HepG2 (cell line): ENCODE data around the gene CES2. TPM values are rescaled to one million over a fixed set of nuclear protein-coding genes. Genes with fewer than 3 reads are reported as not detected.

Source experiments
- ADNP ChIP-seq: sonication (generic); formaldehyde crosslinking; IDR thresholded peaks from 2 replicates; pipeline ENCODE4 v1.4.0; 2020; ENCODE audit warnings: missing genetic modification reagents
- BRCA1 ChIP-seq: sonication (generic); formaldehyde crosslinking; IDR thresholded peaks from 2 replicates; pipeline ENCODE4 v1.4.0; 2020; ENCODE audit warnings: missing genetic modification reagents
- DBP ChIP-seq: sonication (generic); formaldehyde crosslinking; IDR thresholded peaks from 2 replicates; pipeline ENCODE4 v1.4.0; 2020; ENCODE audit warnings: missing genetic modification reagents; ENCODE audit errors: not compliant biosample characterization
- ETV6 ChIP-seq: sonication (generic); formaldehyde crosslinking; conservative IDR thresholded peaks from 2 replicates; pipeline ENCODE4 v1.4.0; 2020; ENCODE audit warnings: missing genetic modification reagents
- FOSL2 ChIP-seq: sonication (generic); formaldehyde crosslinking; IDR thresholded peaks from 2 replicates; pipeline ENCODE4 v1.4.0; 2020; ENCODE audit warnings: missing genetic modification reagents
- JUN ChIP-seq: sonication (generic); formaldehyde crosslinking; IDR thresholded peaks from 2 replicates; pipeline ENCODE4 v1.4.0; 2020; ENCODE audit warnings: mild to moderate bottlenecking, missing genetic modification reagents
- JUNB ChIP-seq: sonication (generic); formaldehyde crosslinking; IDR thresholded peaks from 2 replicates; pipeline ENCODE4 v1.8.0; 2022; ENCODE audit warnings: missing genetic modification reagents, mild to moderate bottlenecking, borderline replicate concordance
- MXI1 ChIP-seq: IDR thresholded peaks from 3 replicates; pipeline ENCODE4 v1.6.1; 2012; ENCODE audit warnings: low read depth, low read length, inconsistent platforms, borderline replicate concordance
- NCOA1 ChIP-seq: sonication (generic); formaldehyde crosslinking; IDR thresholded peaks from 2 replicates; pipeline ENCODE4 v1.9.0; 2021; ENCODE audit warnings: missing genetic modification reagents
- PITX1 ChIP-seq: sonication (generic); formaldehyde crosslinking; IDR thresholded peaks from 2 replicates; pipeline ENCODE4 v1.5.1; 2020; ENCODE audit warnings: mild to moderate bottlenecking, missing genetic modification reagents
- PPARG ChIP-seq: conservative IDR thresholded peaks from 2 replicates; pipeline ENCODE4 v1.6.1; 2016; ENCODE audit warnings: missing biosample characterization, missing genetic modification reagents
- SIX4 ChIP-seq: sonication (generic); formaldehyde crosslinking; IDR thresholded peaks from 2 replicates; pipeline ENCODE4 v1.4.0; 2020; ENCODE audit warnings: missing genetic modification reagents
- SSRP1 ChIP-seq: IDR thresholded peaks from 2 replicates; pipeline ENCODE4 v1.6.1; 2016; ENCODE audit warnings: control low read depth
- TAF1 ChIP-seq: sonication (generic); formaldehyde crosslinking; IDR thresholded peaks from 2 replicates; pipeline ENCODE4 v1.4.0; 2020; ENCODE audit warnings: missing genetic modification reagents
- TBX2 ChIP-seq: sonication (generic); formaldehyde crosslinking; IDR thresholded peaks from 2 replicates; pipeline ENCODE4 v1.5.0; 2020; ENCODE audit warnings: missing genetic modification reagents, mild to moderate bottlenecking, borderline replicate concordance
- TFDP1 ChIP-seq: IDR thresholded peaks from 2 replicates; pipeline ENCODE4 v1.6.1; 2016; ENCODE audit warnings: missing compliant biosample characterization, missing genetic modification reagents, borderline replicate concordance
- TOPORS ChIP-seq: sonication (generic); formaldehyde crosslinking; IDR thresholded peaks from 2 replicates; pipeline ENCODE4 v1.8.0; 2023; ENCODE audit warnings: mild to moderate bottlenecking, missing genetic modification reagents
- TRAFD1 ChIP-seq: sonication (generic); formaldehyde crosslinking; IDR thresholded peaks from 2 replicates; pipeline ENCODE4 v1.5.1; 2020; ENCODE audit warnings: missing genetic modification reagents, mild to moderate bottlenecking, borderline replicate concordance
- ZNF180 ChIP-seq: sonication (generic); formaldehyde crosslinking; IDR thresholded peaks from 2 replicates; pipeline ENCODE4 v1.4.0; 2020; ENCODE audit warnings: low read depth, missing genetic modification reagents, borderline replicate concordance
- ZNF205 ChIP-seq: IDR thresholded peaks from 2 replicates; pipeline ENCODE4 v1.6.1; 2018; ENCODE audit warnings: missing biosample characterization, missing genetic modification reagents
- ZNF547 ChIP-seq: sonication (generic); formaldehyde crosslinking; IDR thresholded peaks from 2 replicates; pipeline ENCODE4 v1.5.1; 2020; ENCODE audit warnings: mild to moderate bottlenecking, missing genetic modification reagents
- polyA plus RNA-seq, 8 experiments: library from polyadenylated mRNA; depleted of rRNA in 3 of 8; stranded (reverse) in 7 of 8; unstranded in 1 of 8; fragments of >200 nt; fragmentation: Illumina TruSeq in 4 of 8; extraction: Trizol in 4 of 8; gene quantifications; 2 replicates each; pipeline versions ENCODE4 v1.2.1 to v1.2.3, GENCODE V29; 2011 to 2016; ENCODE audit warnings: low read depth in 4 of 8, missing spikeins in 1 of 8, mixed read lengths in 1 of 8; ENCODE audit not compliant: insufficient read depth in 1 of 8
- total RNA-seq, 5 experiments: library from RNA; depleted of rRNA; stranded (reverse); fragments of >200 nt; fragmentation: Illumina TruSeq; extraction: Trizol; gene quantifications; 2 replicates each; pipeline ENCODE4 v1.2.3, GENCODE V29; 2016; ENCODE audit warnings: low read depth in 1 of 5
- TF ChIP-seq, protein P1 (sequence below): sonication (generic); formaldehyde crosslinking; conservative IDR thresholded peaks from 2 replicates; pipeline ENCODE4 v1.8.0; 2022; ENCODE audit warnings: low read depth, missing genetic modification reagents
- TF ChIP-seq, protein P2 (sequence below): IDR thresholded peaks from 2 replicates; pipeline ENCODE4 v1.6.1; 2016; ENCODE audit warnings: missing compliant biosample characterization, missing genetic modification reagents, borderline replicate concordance
- TF ChIP-seq, protein P3 (sequence below): sonication (generic); formaldehyde crosslinking; IDR thresholded peaks from 2 replicates; pipeline ENCODE4 v1.8.0; 2023; ENCODE audit warnings: mild to moderate bottlenecking, missing genetic modification reagents

CES2 gene
- total and polyA plus RNA-seq, 2 of the 13 experiments (the other 11 are each of a cell fraction or from before 2014, with no cell fraction given), result 50.6 to 63.8 TPM

- TF ChIP-seq TRAFD1 (CRISPR knock-in tag) (no peak), TBX2 (peak; percentile 12; the same call in 1 of the 2 replicates), TFDP1 (CRISPR knock-in tag) (no peak), BRCA1 (CRISPR knock-in tag) (no peak), SIX4 (CRISPR knock-in tag) (no peak), DBP (no peak), ZNF205 (CRISPR knock-in tag) (no peak), FOSL2 (CRISPR knock-in tag) (peak; percentile 72; the same call in 1 of the 2 replicates), ADNP (no peak), ZNF547 (CRISPR knock-in tag) (0 out of 2 replicates have a peak, but pooled peaks have one; percentile 9), TOPORS (CRISPR knock-in tag) (no peak), JUN (peak; percentile 19; the same call in 1 of the 2 replicates), PPARG (CRISPR knock-in tag) (no peak), MXI1 (no peak), TAF1 (CRISPR knock-in tag) (no peak), PITX1 (no peak), ETV6 (CRISPR knock-in tag) (no peak), NCOA1 (CRISPR knock-in tag) (no peak), SSRP1 (CRISPR knock-in tag) (no peak), JUNB (CRISPR knock-in tag) (no peak), ZNF180 (CRISPR knock-in tag) (no peak)
- TF ChIP-seq, protein P1, sequence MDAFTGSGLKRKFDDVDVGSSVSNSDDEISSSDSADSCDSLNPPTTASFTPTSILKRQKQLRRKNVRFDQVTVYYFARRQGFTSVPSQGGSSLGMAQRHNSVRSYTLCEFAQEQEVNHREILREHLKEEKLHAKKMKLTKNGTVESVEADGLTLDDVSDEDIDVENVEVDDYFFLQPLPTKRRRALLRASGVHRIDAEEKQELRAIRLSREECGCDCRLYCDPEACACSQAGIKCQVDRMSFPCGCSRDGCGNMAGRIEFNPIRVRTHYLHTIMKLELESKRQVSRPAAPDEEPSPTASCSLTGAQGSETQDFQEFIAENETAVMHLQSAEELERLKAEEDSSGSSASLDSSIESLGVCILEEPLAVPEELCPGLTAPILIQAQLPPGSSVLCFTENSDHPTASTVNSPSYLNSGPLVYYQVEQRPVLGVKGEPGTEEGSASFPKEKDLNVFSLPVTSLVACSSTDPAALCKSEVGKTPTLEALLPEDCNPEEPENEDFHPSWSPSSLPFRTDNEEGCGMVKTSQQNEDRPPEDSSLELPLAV (CRISPR knock-in tag), result no peak
- TF ChIP-seq, protein P2, sequence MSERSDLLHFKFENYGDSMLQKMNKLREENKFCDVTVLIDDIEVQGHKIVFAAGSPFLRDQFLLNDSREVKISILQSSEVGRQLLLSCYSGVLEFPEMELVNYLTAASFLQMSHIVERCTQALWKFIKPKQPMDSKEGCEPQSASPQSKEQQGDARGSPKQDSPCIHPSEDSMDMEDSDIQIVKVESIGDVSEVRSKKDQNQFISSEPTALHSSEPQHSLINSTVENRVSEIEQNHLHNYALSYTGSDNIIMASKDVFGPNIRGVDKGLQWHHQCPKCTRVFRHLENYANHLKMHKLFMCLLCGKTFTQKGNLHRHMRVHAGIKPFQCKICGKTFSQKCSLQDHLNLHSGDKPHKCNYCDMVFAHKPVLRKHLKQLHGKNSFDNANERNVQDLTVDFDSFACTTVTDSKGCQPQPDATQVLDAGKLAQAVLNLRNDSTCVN (CRISPR knock-in tag), result no peak
- TF ChIP-seq, protein P3, sequence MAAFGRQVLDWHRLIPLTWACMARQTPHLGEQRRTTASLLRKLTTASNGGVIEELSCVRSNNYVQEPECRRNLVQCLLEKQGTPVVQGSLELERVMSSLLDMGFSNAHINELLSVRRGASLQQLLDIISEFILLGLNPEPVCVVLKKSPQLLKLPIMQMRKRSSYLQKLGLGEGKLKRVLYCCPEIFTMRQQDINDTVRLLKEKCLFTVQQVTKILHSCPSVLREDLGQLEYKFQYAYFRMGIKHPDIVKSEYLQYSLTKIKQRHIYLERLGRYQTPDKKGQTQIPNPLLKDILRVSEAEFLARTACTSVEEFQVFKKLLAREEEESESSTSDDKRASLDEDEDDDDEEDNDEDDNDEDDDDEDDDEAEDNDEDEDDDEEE (CRISPR knock-in tag), result no peak
Measured at GRCh38 chr16:66899945-66900710, 35.2 kb upstream of the CES2 start (continued).
